DOHH2 (cell line): Measurements from ENCODE around the gene MAPRE3.

Experiments used
- CTCF ChIP-seq: fragments of 200-600 bp; sonication (generic); IDR thresholded peaks from one replicate; pipeline ENCODE4 v1.5.1; 2014; ENCODE audit warnings: antibody characterized with exemption, mild to moderate bottlenecking, low read depth, low read length; ENCODE audit not compliant: poor library complexity, severe bottlenecking
- EZH2phosphoT487 ChIP-seq: fragments of 200-600 bp; sonication (generic); IDR thresholded peaks from 2 replicates; pipeline ENCODE4 v1.6.1; 2017; ENCODE audit warnings: borderline replicate concordance, mild to moderate bottlenecking, antibody characterized with exemption, low read length, moderate library complexity, mixed read lengths

- TF ChIP-seq CTCF (no peak), EZH2phosphoT487 (no peak)
Observed at GRCh38 chr2:26991717-26992116, 21.3 kb downstream of the MAPRE3 start.
